ENCODE data around the gene DDX18.

The DDX18 gene

GRCh38 chr2:117854610-117855009 lies 40.1 kb downstream of the DDX18 start:
- no peaks in the 10 kb centered on the region for H4K20me1 ChIP-seq (ENCODE audit: insufficient read depth, low read length)
- no peaks in the 10 kb centered on the region for H3K9me3 ChIP-seq (replicated peaks; ENCODE audit: insufficient read depth, low read length)
- no peak overlapping the region for H3K4me3 ChIP-seq (ENCODE audit: low read length)
- no peaks in the 10 kb centered on the region for H3K79me2 ChIP-seq (ENCODE audit: low read length)
- no peak for TF ChIP-seq EZH2 (optimal IDR thresholded peaks at IDR 0.05; ENCODE audit: low read depth, low read length)
- TF ChIP-seq, protein P1, sequence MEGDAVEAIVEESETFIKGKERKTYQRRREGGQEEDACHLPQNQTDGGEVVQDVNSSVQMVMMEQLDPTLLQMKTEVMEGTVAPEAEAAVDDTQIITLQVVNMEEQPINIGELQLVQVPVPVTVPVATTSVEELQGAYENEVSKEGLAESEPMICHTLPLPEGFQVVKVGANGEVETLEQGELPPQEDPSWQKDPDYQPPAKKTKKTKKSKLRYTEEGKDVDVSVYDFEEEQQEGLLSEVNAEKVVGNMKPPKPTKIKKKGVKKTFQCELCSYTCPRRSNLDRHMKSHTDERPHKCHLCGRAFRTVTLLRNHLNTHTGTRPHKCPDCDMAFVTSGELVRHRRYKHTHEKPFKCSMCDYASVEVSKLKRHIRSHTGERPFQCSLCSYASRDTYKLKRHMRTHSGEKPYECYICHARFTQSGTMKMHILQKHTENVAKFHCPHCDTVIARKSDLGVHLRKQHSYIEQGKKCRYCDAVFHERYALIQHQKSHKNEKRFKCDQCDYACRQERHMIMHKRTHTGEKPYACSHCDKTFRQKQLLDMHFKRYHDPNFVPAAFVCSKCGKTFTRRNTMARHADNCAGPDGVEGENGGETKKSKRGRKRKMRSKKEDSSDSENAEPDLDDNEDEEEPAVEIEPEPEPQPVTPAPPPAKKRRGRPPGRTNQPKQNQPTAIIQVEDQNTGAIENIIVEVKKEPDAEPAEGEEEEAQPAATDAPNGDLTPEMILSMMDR (IDR thresholded peaks at IDR 0.05; ENCODE audit: low read length) = no peak
- no peak for TF ChIP-seq EZH2phosphoT487 (IDR thresholded peaks at IDR 0.05; ENCODE audit: low read length)
- no peaks in the 10 kb centered on the region for H3K9me2 ChIP-seq (replicated peaks; ENCODE audit: insufficient read depth, low read length)
- H3K9ac ChIP-seq (ENCODE audit: low read length) = no peak overlapping the region
- H3K27me3 ChIP-seq (replicated peaks; ENCODE audit: insufficient read depth, low read length) = no peaks in the 10 kb centered on the region
- no peak for DNase-seq
- no peak overlapping the region for H2AFZ ChIP-seq (ENCODE audit: low read length)
- H3F3A ChIP-seq (ENCODE audit: insufficient read depth, low read length) = no peaks in the 10 kb centered on the region
- no peaks in the 10 kb centered on the region for H3K36me3 ChIP-seq (replicated peaks; ENCODE audit: insufficient read depth, low read length)
- no peak overlapping the region for H3K27ac ChIP-seq (ENCODE audit: low read length)
- H3K4me2 ChIP-seq (ENCODE audit: low read depth, low read length) = no peak overlapping the region
- no peaks in the 10 kb centered on the region for H3K4me1 ChIP-seq (ENCODE audit: low read length)

GRCh38 chr2:117855886-117856285 lies 41.4 kb downstream of the DDX18 start:
- TF ChIP-seq EZH2phosphoT487 (IDR thresholded peaks at IDR 0.05; ENCODE audit: low read length) (no peak), EZH2 (optimal IDR thresholded peaks at IDR 0.05; ENCODE audit: low read depth, low read length) (no peak)
- TF ChIP-seq, protein P1 (IDR thresholded peaks at IDR 0.05; ENCODE audit: low read length) = no peak
- no peaks in the 10 kb centered on the region for H3K4me1 ChIP-seq (ENCODE audit: low read length)
- H3K4me3 ChIP-seq (ENCODE audit: low read length) = no peak overlapping the region
- no peaks in the 10 kb centered on the region for H3K9me3 ChIP-seq (replicated peaks; ENCODE audit: insufficient read depth, low read length)
- no peaks in the 10 kb centered on the region for H3F3A ChIP-seq (ENCODE audit: insufficient read depth, low read length)
- no peak overlapping the region for H3K4me2 ChIP-seq (ENCODE audit: low read depth, low read length)
- no peaks in the 10 kb centered on the region for H4K20me1 ChIP-seq (ENCODE audit: insufficient read depth, low read length)
- no peaks in the 10 kb centered on the region for H3K79me2 ChIP-seq (ENCODE audit: low read length)
- H3K9ac ChIP-seq (ENCODE audit: low read length) = no peak overlapping the region
- H3K27ac ChIP-seq (ENCODE audit: low read length) = no peak overlapping the region
- no peaks in the 10 kb centered on the region for H3K9me2 ChIP-seq (replicated peaks; ENCODE audit: insufficient read depth, low read length)
- no peak overlapping the region for H2AFZ ChIP-seq (ENCODE audit: low read length)
- DNase-seq = no peak
- no peaks in the 10 kb centered on the region for H3K27me3 ChIP-seq (replicated peaks; ENCODE audit: insufficient read depth, low read length)
- no peaks in the 10 kb centered on the region for H3K36me3 ChIP-seq (replicated peaks; ENCODE audit: insufficient read depth, low read length)

GRCh38 chr2:117856415-117857210 lies 42.1 kb downstream of the DDX18 start:
- H3K4me2 ChIP-seq (ENCODE audit: low read depth, low read length) = no peak overlapping the region
- no peaks in the 10 kb centered on the region for H3F3A ChIP-seq (ENCODE audit: insufficient read depth, low read length)
- H3K36me3 ChIP-seq (replicated peaks; ENCODE audit: insufficient read depth, low read length) = no peaks in the 10 kb centered on the region
- no peak overlapping the region for H3K9ac ChIP-seq (ENCODE audit: low read length)
- no peaks in the 10 kb centered on the region for H3K27me3 ChIP-seq (replicated peaks; ENCODE audit: insufficient read depth, low read length)
- TF ChIP-seq EZH2 (optimal IDR thresholded peaks at IDR 0.05; ENCODE audit: low read depth, low read length) (no peak), EZH2phosphoT487 (IDR thresholded peaks at IDR 0.05; ENCODE audit: low read length) (no peak)
- TF ChIP-seq, protein P1 (IDR thresholded peaks at IDR 0.05; ENCODE audit: low read length) = no peak
- no peaks in the 10 kb centered on the region for H3K79me2 ChIP-seq (ENCODE audit: low read length)
- H2AFZ ChIP-seq (ENCODE audit: low read length) = no peak overlapping the region
- no peaks in the 10 kb centered on the region for H3K4me1 ChIP-seq (ENCODE audit: low read length)
- H4K20me1 ChIP-seq (ENCODE audit: insufficient read depth, low read length) = no peaks in the 10 kb centered on the region
- H3K4me3 ChIP-seq (ENCODE audit: low read length) = no peak overlapping the region
- no peak for DNase-seq
- no peaks in the 10 kb centered on the region for H3K9me2 ChIP-seq (replicated peaks; ENCODE audit: insufficient read depth, low read length)
- no peak overlapping the region for H3K27ac ChIP-seq (ENCODE audit: low read length)
- H3K9me3 ChIP-seq (replicated peaks; ENCODE audit: insufficient read depth, low read length) = no peaks in the 10 kb centered on the region
